ENCODE results near the gene AMACR.

DNA sequence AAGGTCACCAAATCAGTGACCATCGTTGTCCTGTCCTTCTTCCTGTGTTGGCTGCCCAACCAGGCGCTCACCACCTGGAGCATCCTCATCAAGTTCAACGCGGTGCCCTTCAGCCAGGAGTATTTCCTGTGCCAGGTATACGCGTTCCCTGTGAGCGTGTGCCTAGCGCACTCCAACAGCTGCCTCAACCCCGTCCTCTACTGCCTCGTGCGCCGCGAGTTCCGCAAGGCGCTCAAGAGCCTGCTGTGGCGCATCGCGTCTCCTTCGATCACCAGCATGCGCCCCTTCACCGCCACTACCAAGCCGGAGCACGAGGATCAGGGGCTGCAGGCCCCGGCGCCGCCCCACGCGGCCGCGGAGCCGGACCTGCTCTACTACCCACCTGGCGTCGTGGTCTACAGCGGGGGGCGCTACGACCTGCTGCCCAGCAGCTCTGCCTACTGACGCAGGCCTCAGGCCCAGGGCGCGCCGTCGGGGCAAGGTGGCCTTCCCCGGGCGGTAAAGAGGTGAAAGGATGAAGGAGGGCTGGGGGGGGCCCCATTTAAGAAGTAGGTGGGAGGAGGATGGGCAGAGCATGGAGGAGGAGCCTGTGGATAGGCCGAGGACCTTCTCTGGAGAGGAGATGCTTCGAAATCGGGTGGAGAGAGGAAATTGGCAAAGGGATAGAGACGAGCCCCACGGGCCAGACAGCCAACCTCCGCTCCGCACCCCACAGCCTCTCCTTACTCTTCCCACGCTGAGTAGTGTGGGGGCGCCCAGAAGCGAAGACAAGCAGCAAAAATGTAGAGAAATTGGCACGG is 69.9 kb downstream of the AMACR start:
- TF ChIP-seq NFYB (IDR thresholded peaks at IDR 0.05; ENCODE audit: extremely low read depth, insufficient read length) (no peak), TCF7L2 (IDR thresholded peaks at IDR 0.05; ENCODE audit: low read depth, low read length) (no peak), SIN3A (IDR thresholded peaks at IDR 0.05; ENCODE audit: borderline replicate concordance in 2 of 2, control insufficient read depth in 1 of 2, low read depth in 2 of 2, low read length in 2 of 2) (no peak), ZBTB17 (CRISPR knock-in tag; IDR thresholded peaks at IDR 0.05) (no peak), SMAD3 (CRISPR knock-in tag; conservative IDR thresholded peaks at IDR 0.05) (no peak), POLR2B (IDR thresholded peaks at IDR 0.05; ENCODE audit: low read depth, partially characterized antibody) (no peak), RFX5 (IDR thresholded peaks at IDR 0.05; ENCODE audit: low read depth, low read length) (no peak), POLR2A (conservative IDR thresholded peaks at IDR 0.05) (no peak), DNMT1 (IDR thresholded peaks at IDR 0.05) (no peak)
- TF ChIP-seq, protein P1, sequence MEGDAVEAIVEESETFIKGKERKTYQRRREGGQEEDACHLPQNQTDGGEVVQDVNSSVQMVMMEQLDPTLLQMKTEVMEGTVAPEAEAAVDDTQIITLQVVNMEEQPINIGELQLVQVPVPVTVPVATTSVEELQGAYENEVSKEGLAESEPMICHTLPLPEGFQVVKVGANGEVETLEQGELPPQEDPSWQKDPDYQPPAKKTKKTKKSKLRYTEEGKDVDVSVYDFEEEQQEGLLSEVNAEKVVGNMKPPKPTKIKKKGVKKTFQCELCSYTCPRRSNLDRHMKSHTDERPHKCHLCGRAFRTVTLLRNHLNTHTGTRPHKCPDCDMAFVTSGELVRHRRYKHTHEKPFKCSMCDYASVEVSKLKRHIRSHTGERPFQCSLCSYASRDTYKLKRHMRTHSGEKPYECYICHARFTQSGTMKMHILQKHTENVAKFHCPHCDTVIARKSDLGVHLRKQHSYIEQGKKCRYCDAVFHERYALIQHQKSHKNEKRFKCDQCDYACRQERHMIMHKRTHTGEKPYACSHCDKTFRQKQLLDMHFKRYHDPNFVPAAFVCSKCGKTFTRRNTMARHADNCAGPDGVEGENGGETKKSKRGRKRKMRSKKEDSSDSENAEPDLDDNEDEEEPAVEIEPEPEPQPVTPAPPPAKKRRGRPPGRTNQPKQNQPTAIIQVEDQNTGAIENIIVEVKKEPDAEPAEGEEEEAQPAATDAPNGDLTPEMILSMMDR (IDR thresholded peaks at IDR 0.05 in 2 of 3, conservative IDR thresholded peaks at IDR 0.05 in 1 of 3; ENCODE audit: insufficient read depth in 2 of 3, low read depth in 1 of 3, low read length in 3 of 3): no peak
- TF ChIP-seq, protein P2, sequence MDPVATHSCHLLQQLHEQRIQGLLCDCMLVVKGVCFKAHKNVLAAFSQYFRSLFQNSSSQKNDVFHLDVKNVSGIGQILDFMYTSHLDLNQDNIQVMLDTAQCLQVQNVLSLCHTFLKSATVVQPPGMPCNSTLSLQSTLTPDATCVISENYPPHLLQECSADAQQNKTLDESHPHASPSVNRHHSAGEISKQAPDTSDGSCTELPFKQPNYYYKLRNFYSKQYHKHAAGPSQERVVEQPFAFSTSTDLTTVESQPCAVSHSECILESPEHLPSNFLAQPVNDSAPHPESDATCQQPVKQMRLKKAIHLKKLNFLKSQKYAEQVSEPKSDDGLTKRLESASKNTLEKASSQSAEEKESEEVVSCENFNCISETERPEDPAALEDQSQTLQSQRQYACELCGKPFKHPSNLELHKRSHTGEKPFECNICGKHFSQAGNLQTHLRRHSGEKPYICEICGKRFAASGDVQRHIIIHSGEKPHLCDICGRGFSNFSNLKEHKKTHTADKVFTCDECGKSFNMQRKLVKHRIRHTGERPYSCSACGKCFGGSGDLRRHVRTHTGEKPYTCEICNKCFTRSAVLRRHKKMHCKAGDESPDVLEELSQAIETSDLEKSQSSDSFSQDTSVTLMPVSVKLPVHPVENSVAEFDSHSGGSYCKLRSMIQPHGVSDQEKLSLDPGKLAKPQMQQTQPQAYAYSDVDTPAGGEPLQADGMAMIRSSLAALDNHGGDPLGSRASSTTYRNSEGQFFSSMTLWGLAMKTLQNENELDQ (CRISPR knock-in tag; IDR thresholded peaks at IDR 0.05; ENCODE audit: borderline replicate concordance): no peak
- TF ChIP-seq, protein P3, sequence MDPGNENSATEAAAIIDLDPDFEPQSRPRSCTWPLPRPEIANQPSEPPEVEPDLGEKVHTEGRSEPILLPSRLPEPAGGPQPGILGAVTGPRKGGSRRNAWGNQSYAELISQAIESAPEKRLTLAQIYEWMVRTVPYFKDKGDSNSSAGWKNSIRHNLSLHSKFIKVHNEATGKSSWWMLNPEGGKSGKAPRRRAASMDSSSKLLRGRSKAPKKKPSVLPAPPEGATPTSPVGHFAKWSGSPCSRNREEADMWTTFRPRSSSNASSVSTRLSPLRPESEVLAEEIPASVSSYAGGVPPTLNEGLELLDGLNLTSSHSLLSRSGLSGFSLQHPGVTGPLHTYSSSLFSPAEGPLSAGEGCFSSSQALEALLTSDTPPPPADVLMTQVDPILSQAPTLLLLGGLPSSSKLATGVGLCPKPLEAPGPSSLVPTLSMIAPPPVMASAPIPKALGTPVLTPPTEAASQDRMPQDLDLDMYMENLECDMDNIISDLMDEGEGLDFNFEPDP (CRISPR knock-in tag; IDR thresholded peaks at IDR 0.05): no peak

Measured in K562 (cell line).